HG03432 (cell line): ENCODE data around the gene CREB3.

Source experiments
- ATAC-seq: cut with Tn5 transposase; IDR thresholded peaks from one replicate; pipeline ENCODE4 v1.9.1; 2021; ENCODE audit warnings: mild to moderate bottlenecking, moderate library complexity; ENCODE audit not compliant: unreplicated experiment

The CREB3 gene, protein sequence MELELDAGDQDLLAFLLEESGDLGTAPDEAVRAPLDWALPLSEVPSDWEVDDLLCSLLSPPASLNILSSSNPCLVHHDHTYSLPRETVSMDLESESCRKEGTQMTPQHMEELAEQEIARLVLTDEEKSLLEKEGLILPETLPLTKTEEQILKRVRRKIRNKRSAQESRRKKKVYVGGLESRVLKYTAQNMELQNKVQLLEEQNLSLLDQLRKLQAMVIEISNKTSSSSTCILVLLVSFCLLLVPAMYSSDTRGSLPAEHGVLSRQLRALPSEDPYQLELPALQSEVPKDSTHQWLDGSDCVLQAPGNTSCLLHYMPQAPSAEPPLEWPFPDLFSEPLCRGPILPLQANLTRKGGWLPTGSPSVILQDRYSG

DNA sequence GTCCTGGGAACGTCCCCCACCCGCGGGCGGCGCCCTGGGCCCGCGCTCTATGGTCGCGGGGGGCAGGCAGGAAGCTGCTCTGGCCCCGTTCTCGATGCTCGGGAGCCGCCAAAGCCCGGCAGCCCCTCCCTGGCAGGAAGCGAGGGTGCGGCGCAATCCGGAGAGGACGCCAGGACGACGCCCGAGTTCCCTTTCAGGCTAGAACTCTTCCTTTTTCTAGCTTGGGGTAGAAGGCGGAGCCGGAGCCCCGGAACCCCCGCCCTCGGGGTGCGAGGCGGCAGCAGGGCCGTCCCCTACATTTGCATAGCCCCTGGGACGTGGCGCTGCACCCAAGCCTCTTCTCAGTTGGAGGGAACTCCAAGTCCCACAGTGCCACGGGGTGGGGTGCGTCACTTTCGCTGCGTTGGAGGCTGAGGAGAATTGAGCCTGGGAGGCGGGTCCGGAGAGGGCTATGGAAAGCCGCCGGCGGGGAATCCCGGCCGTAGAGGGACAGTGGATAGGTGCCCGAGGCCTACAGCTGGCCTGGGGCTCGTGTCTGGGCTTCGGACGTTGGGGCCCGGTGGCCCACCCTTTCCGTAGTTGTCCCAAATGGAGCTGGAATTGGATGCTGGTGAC, at the start of gene CREB3, which contains the start of gene TLN1:
Gene CREB3 (plus strand): TSS at position 482 of the 615 bp plus-strand sequence. CDS start 107 bp downstream, at position 589.
Gene TLN1 (minus strand): TSS at position 11 of the 615 bp plus-strand sequence. CDS start 6,501 bp downstream, outside the sequence.
- ATAC-seq = peak; percentile 83

DNA sequence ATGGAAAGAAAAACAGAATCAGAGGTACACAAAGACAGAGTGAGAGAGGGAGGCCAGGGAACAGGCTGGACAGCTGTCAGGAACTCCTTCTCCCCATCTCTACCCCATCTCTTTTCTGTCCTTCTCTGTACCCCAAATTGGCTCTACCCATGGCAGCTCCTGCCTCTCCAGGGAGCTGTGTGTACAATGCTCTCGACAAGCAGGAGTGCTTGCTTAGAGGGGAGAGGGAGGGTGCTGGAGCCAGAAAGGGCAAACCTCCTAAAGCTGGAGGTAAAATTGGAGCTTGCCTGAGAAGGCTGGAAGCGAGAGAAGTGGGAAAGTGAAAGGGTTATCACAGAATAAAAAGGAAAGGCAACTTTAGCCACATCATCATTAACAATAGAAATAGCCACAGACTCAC, 49.1 kb upstream of the CREB3 start:
- no peak for ATAC-seq

DNA sequence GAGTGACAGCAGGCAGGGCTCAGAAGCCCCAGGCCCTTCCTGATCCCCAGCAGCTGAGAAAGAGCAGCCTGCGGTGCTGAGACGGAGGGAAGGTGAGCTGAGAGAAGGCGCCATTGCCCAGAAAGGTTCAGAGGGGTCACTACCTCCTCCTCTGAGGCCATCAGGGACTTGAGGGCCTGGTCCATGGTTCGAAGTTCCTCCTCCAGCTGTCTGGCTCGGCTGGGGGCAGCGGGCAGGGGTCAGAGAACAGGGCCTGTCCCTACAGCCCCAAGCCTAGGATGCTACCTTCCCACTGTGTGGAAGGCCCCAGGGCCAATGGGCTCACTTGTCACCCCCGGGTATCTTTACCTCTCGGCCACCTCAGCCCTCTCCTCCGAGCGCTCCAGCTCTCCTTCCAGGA, 47.5 kb upstream of the CREB3 start:
- no peak for ATAC-seq

DNA sequence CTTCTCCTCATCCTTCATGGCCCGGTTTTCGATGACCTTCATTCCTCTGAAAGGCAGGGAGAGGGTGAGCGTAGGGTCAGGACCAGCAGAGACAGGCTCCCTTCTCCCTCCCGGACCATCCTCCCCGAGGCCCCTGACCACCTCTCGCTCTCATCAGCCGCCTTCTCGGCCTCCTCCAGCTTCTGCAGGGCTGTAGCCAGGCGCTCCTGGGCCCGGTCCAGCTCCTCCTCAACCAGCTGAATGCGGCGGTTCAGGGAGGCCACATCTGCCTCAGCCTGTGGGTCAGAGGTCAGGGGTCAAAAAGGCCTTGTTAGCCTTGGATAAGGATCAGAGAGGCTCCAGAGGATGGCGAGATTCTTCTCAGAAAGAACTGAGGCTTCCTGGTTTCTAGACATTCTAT, 47.0 kb upstream of the CREB3 start:
- no peak for ATAC-seq

DNA sequence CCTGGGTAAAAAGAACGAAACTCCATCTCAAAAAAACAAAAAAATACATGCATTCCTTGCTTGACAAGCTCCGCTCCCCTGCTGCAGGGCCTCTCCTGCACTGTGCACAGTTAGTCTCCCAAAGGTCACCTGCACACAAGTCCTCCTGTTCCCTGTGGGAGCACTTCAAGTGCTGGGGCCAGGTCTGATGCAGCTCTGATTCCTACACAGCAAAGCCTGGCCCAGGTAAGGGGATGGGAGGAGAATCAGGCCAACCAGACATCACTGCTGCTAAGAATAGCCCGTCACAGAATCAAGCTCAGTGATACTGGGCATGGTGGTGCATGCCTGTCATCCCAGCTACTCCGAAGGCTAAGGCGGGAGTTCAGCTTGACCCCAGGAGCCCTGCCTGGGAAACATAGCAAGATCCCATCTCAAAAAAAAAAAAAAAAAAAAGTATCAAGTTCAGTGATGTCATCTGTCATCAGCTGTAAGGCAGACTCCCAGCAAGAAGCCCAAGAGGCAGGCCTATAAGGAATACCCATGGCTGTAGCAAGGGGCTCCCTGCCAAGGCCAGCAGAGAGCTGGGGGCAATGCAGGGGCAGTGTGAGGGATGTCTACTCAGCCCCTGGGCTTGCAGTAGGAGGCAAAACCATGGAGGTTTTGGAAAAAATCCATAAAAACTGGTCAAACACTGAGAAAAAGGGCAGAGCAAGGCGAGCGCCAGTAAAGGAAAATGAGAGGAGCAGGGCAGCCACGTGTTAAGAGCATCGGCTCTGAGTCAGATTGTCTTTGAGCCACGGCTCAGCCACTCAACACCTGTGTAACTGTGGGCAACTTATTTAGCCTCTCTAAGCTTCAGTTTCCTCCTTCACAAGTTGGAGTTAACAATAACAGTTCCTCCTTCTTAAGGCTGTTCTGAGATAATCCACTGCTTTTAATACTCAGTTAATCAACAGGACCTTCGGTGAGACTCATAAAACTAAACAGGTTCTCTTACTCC, 46.0 kb upstream of the CREB3 start:
- ATAC-seq = no peak

DNA sequence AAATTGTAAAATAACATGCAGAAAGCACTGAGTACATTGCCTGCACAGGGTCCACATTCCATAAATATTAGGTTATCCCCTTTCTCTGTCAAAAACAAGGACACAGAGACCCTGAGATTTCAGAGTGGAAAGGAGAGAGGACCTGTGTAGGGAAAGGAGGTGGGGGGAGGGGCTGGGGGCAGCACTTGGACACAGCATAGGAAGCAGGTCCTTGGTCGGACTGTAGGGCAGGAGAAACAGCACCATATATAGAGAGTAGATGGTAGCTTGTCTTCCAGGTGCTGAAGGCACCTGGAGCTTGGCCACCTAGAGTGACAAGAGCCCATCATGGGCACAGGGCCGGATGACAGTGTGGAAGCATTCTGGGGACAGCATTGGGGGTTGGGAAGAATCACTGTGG, 45.2 kb upstream of the CREB3 start:
- no peak for ATAC-seq

DNA sequence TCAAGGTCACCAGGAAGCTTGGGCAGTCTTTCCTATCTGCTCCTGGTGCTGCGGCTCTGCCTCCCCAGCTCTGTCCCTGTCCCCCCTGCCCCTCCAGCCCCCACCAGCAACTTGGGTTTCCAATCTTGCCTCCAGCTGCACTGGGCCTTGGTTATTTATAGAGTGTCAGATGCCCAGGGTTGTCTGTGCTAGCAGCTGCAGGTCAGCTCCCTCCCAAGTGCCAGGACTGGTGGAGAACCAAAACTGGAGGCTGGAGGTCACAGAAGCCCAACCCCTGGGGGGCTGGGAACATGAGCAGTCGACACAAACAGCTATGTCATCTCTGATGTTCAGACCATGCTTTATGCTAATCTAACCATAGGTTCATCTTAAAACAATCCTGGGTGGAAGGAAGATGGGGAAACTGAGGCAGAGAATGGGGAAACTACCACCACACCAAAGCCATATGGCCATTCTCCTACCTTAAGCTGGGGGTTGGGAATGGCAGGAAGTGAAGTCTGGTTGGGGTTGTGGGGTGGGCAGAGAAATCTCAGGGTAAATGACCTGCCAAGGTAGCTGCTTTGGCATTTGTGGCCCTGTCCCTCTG, 44.4 kb upstream of the CREB3 start:
- no peak for ATAC-seq

DNA sequence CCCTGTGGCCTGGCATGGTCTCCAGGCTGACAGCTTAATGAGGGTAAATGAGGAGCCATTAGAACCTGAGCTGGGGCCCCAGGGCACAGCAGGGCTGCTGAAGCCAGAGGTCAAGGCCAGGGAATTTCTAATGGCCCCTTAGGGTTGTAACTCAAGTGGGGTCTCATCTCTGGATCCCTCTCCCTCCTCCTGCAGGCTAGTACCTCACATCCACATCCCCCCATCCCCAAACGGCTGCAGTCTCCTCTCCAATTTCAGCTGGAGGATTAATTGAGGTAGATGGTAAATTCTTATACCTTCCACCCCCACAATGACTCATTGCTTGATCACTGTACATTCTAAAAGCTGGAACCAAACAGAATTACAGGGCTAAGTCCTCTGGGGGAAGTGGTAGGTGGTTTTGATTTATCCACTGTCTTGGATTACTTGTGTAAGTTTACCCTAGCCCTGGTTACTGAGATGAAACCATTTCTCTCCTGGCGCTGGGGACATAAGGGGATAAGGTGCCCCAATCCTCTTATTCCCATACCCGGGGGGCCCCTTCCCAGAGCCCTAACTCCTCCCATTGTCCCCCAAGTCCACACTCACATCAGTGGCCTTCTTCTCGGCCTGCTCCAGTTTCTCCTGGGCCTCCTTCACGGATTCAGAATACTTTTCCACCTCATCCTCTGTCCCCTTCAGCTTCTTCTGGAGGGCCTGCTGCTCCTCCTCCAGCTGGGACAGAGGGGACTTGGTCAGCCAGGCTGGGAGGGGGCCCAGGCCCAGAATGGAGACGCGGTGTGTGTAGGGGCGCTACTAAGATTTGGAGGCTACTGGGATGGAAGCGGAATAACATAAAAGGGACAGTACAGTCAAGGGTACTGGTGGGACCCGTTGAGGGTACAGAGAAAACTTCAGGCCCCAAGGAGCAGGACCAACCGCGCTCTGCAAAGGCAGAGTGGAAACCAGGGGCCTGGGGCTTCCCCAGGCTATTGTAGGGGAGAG, 43.6 kb upstream of the CREB3 start:
- no peak for ATAC-seq

- no peak for ATAC-seq
These were observed 42.7 kb upstream of the CREB3 start, which contains the start of gene TPM2 for GRCh38 chr9:35689542-35690293. Gene TPM2, minus strand, starts transcription at chr9:35689925. Its CDS starts 108 bp downstream, at chr9:35689817.

- no peak for ATAC-seq
These were observed 42.2 kb upstream of the CREB3 start for GRCh38 chr9:35690294-35690613.

GRCh38 chr9:35690614-35691333, 41.7 kb upstream of the CREB3 start:
- no peak for ATAC-seq

DNA sequence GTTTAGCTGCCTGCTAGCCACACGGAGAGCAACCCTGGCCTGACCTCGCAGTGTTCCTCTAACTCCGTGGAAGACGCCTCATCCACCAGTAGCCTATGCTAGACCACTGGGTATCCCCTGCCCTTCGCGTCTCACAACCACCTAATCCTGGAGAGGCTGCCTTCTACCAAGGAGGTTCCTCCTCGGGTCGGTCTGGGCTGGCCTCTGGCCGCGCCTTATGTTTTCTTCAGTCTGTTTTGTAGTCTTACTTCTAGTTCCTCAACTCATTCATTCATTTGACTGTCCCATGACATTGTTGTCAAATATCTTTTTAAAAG, 41.2 kb upstream of the CREB3 start:
- ATAC-seq = no peak

DNA sequence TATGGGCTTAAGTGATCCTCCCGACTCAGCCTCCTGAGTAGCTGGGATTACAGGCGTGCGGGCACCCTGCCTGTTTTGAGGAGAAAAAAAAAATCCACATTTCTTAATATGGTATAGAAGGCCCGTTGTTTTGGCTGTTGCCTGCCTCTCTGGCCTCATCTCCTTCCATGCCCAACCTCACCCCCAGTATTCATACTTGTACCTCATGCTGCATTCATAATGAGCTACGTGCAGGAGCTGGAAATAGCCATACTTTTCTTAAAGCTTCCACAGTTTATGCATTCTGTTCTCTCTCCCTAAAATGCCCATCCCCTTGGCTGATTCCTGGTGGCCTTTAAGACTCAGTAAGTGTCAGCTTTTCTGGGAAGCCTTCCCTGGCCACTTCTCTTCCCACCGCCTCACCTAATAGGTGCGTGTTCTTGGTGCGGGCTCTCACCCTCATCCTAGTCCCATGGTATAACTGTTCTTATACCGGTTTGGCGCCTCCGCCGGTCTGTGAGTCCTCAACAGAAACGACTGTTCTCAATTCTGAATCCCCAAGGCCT, 40.6 kb upstream of the CREB3 start:
- no peak for ATAC-seq

GRCh38 chr9:35695943-35696401, 36.5 kb upstream of the CREB3 start:
- ATAC-seq = no peak

DNA sequence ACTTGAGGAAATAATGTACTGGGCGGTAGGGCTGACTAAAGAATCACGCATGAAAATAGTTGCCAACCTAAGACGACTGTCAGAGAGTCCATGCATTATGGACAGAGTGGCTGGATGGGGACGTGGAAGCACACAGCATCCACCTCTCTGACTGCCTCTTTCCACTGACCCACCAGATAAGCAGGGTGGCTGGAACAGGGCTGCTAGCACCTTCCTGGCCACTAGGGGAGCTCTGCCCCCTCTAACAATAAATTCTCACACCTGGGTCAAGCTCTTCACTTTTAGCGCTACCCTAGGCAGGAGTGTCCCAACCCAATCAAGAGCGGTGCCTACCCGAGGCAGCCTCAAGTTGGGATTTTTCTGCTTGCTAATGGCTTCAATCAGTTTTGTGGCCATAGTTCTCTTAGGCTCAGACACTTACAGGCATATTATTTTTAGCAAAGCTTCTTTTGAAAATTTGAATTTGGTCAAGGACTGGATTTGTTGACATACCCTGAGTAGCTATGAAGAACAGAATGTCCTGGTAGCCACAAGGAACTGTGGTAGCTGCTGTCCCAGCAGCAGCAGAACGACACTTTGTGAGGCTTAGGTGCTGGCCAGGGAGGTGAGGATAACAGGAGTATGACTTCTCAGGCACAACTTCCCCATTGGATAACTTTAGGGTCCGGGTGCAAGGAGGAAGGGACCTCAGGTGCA, 35.8 kb upstream of the CREB3 start:
- peak; percentile 71 for ATAC-seq

- ATAC-seq = no peak
These were observed 35.0 kb upstream of the CREB3 start for GRCh38 chr9:35697486-35697885.

DNA sequence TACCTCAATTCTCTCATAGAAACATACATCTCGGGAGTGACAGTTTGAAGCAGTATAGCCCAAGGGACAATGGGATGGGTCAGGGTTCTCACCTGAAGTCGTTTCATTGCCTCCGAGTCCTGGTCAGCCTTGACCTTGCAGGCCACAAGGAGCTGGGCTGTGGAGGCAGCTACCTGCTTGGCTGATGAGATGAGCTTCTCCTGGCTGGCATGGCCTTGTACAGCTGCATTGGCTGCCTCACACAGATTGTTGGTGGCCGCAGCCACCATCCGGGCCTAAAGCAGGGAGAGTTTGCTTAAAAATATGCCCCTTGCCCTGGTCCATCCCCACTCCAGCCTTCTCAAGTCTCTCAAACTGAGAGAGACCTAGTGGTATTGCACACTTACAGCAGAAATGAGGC, 34.2 kb upstream of the CREB3 start:
- no peak for ATAC-seq

GRCh38 chr9:35700031-35700430, 32.4 kb upstream of the CREB3 start:
- no peak for ATAC-seq
